Astrocyte (in vitro differentiated cells and primary cell): ENCODE data around the gene SEMA4D. TPM values are rescaled to one million over a fixed set of nuclear protein-coding genes. Genes with fewer than 3 reads are reported as not detected.

ENCODE experiments used
- DNase-seq: peaks from one replicate; pipeline ENCODE4 v3.0.0-alpha.2; 2010; ENCODE audit warnings: low read depth
- FAIRE-seq: peaks from 2 replicates; lab custom pipeline; 2011; peaks lifted over from hg19 to GRCh38; lab: Jason Lieb, UNC
- H2AFZ ChIP-seq: 2 replicates; pipeline ENCODE4 v1.6.0; 2012; ENCODE audit warnings: low read depth, low read length, inconsistent platforms
- H3K27ac ChIP-seq: 2 replicates; pipeline ENCODE4 v1.5.1; 2011; ENCODE audit warnings: low read depth, low read length, inconsistent platforms
- H3K27me3 ChIP-seq: 2 replicates; pipeline ENCODE4 v1.6.0; 2011; ENCODE audit warnings: low read length, inconsistent platforms; ENCODE audit not compliant: insufficient read depth
- H3K36me3 ChIP-seq: 2 replicates; pipeline ENCODE4 v1.5.1; 2011; ENCODE audit warnings: low read length, inconsistent platforms; ENCODE audit not compliant: insufficient read depth
- H3K4me1 ChIP-seq: 2 replicates; pipeline ENCODE4 v1.5.1; 2011; ENCODE audit warnings: low read length, inconsistent platforms; ENCODE audit not compliant: insufficient read depth
- H3K4me2 ChIP-seq: 2 replicates; pipeline ENCODE4 v1.6.0; 2012; ENCODE audit warnings: low read length, inconsistent platforms
- H3K4me3 ChIP-seq: 2 replicates; pipeline ENCODE4 v1.5.1; 2011; ENCODE audit warnings: low read depth, mild to moderate bottlenecking, low read length, inconsistent platforms; ENCODE audit not compliant: insufficient read depth
- H3K79me2 ChIP-seq: 2 replicates; pipeline ENCODE4 v1.6.0; 2012; ENCODE audit warnings: mild to moderate bottlenecking, low read length, inconsistent platforms; ENCODE audit not compliant: insufficient read depth
- H3K9ac ChIP-seq: 2 replicates; pipeline ENCODE4 v1.6.0; 2012; ENCODE audit warnings: mild to moderate bottlenecking, low read length, inconsistent platforms
- H3K9me3 ChIP-seq: 2 replicates; pipeline ENCODE4 v1.5.1; 2012; ENCODE audit warnings: low read depth, mild to moderate bottlenecking, low read length, inconsistent platforms; ENCODE audit not compliant: insufficient read depth
- H4K20me1 ChIP-seq: 2 replicates; pipeline ENCODE4 v1.6.0; 2012; ENCODE audit warnings: low read length, inconsistent platforms; ENCODE audit not compliant: insufficient read depth
- H3K27ac Mint-ChIP-seq: one replicate; pipeline ENCODE4 v1.8.0; 2021; ENCODE audit warnings: mild to moderate bottlenecking, mixed read lengths; ENCODE audit not compliant: unreplicated experiment
- H3K27me3 Mint-ChIP-seq: one replicate; pipeline ENCODE4 v1.8.0; 2021; ENCODE audit warnings: low read depth, mixed read lengths; ENCODE audit not compliant: unreplicated experiment
- H3K36me3 Mint-ChIP-seq: one replicate; pipeline ENCODE4 v1.8.0; 2021; ENCODE audit warnings: low read depth, mixed read lengths; ENCODE audit not compliant: unreplicated experiment
- H3K4me1 Mint-ChIP-seq: one replicate; pipeline ENCODE4 v1.8.0; 2021; ENCODE audit warnings: low read depth, mixed read lengths; ENCODE audit not compliant: unreplicated experiment
- H3K4me3 Mint-ChIP-seq: one replicate; pipeline ENCODE4 v1.8.0; 2021; ENCODE audit warnings: mild to moderate bottlenecking, moderate library complexity, mixed read lengths; ENCODE audit not compliant: unreplicated experiment
- H3K9me3 Mint-ChIP-seq: one replicate; pipeline ENCODE4 v1.8.0; 2021; ENCODE audit warnings: mild to moderate bottlenecking, mixed read lengths; ENCODE audit not compliant: unreplicated experiment
- CTCF ChIP-seq: IDR thresholded peaks from 2 replicates; pipeline ENCODE4 v1.5.1; 2011; ENCODE audit warnings: low read depth, mild to moderate bottlenecking, inconsistent platforms, low read length, moderate library complexity; ENCODE audit not compliant: insufficient read depth
- EZH2 ChIP-seq: IDR thresholded peaks from 2 replicates; pipeline ENCODE4 v1.6.1; 2012; ENCODE audit warnings: mild to moderate bottlenecking, low read length, inconsistent platforms; ENCODE audit not compliant: insufficient read depth
- total RNA-seq: library from RNA; stranded (reverse); gene quantifications from 2 replicates; pipeline ENCODE4 v1.2.1, GENCODE V29; 2021

Gene SEMA4D
- total RNA-seq, 1 donor from 2014 or later, result 6.2 TPM

GRCh38 chr9:89432986-89433530, 64.9 kb downstream of the SEMA4D start:
- Histone ChIP-seq H3K79me2 (no peaks in the 10 kb centered on the region), H3K27me3 (no peaks in the 10 kb centered on the region), H3K4me1 (peaks cover 8% of the 10 kb centered on the region), H3K27ac (no peak overlapping the region), H2AFZ (no peak overlapping the region), H3K36me3 (no peaks in the 10 kb centered on the region), H3K4me2 (no peak overlapping the region), H3K4me3 (no peak overlapping the region), H3K9me3 (no peaks in the 10 kb centered on the region), H4K20me1 (no peaks in the 10 kb centered on the region), H3K9ac (no peak overlapping the region)
- no peaks in the 10 kb centered on the region for H3K36me3 Mint-ChIP-seq
- no peak overlapping the region for H3K27ac Mint-ChIP-seq
- peaks cover 20% of the 10 kb centered on the region for H3K4me1 Mint-ChIP-seq
- TF ChIP-seq EZH2, result no peak
- no peak for TF ChIP-seq CTCF
- no peaks in the 10 kb centered on the region for H3K9me3 Mint-ChIP-seq
- FAIRE-seq (no peak), DNase-seq (no peak)
- H3K27me3 Mint-ChIP-seq, result peaks cover 7% of the 10 kb centered on the region
- H3K4me3 Mint-ChIP-seq, result no peak overlapping the region

- no peaks in the 10 kb centered on the region for H3K79me2 ChIP-seq
- Mint-ChIP-seq H3K36me3 (no peaks in the 10 kb centered on the region), H3K27me3 (peaks cover 2% of the 10 kb centered on the region), H3K9me3 (peaks cover under 1% of the 10 kb centered on the region), H3K4me3 (no peak overlapping the region), H3K4me1 (peaks cover 25% of the 10 kb centered on the region), H3K27ac (no peak overlapping the region)
- no peak for FAIRE-seq
- H3K4me3 ChIP-seq, result no peak overlapping the region
- no peak for TF ChIP-seq CTCF
- no peak for TF ChIP-seq EZH2
- no peak for DNase-seq
- H3K9ac ChIP-seq, result no peak overlapping the region
- H3K36me3 ChIP-seq, result no peaks in the 10 kb centered on the region
- no peaks in the 10 kb centered on the region for H4K20me1 ChIP-seq
- H2AFZ ChIP-seq, result no peak overlapping the region
- no peaks in the 10 kb centered on the region for H3K9me3 ChIP-seq
- no peaks in the 10 kb centered on the region for H3K27me3 ChIP-seq
- H3K4me1 ChIP-seq, result peaks cover 15% of the 10 kb centered on the region
- H3K4me2 ChIP-seq, result no peak overlapping the region
- H3K27ac ChIP-seq, result no peak overlapping the region
Measured at GRCh38 chr9:89431930-89432725, 65.8 kb downstream of the SEMA4D start.

- no peak overlapping the region for H3K9ac ChIP-seq
- no peak for TF ChIP-seq CTCF
- no peak for TF ChIP-seq EZH2
- no peaks in the 10 kb centered on the region for H3K27me3 ChIP-seq
- no peak overlapping the region for H3K4me2 ChIP-seq
- no peaks in the 10 kb centered on the region for H3K9me3 ChIP-seq
- H3K79me2 ChIP-seq, result no peaks in the 10 kb centered on the region
- H4K20me1 ChIP-seq, result no peaks in the 10 kb centered on the region
- Mint-ChIP-seq H3K27ac (no peak overlapping the region), H3K4me3 (no peak overlapping the region), H3K4me1 (peaks cover 36% of the 10 kb centered on the region), H3K9me3 (peaks cover 1% of the 10 kb centered on the region), H3K36me3 (no peaks in the 10 kb centered on the region), H3K27me3 (peaks cover 2% of the 10 kb centered on the region)
- no peak overlapping the region for H3K27ac ChIP-seq
- H3K4me1 ChIP-seq, result peaks cover 15% of the 10 kb centered on the region
- DNase-seq (no peak), FAIRE-seq (no peak)
- H2AFZ ChIP-seq, result no peak overlapping the region
- H3K36me3 ChIP-seq, result no peaks in the 10 kb centered on the region
- no peak overlapping the region for H3K4me3 ChIP-seq
Measured at GRCh38 chr9:89430995-89431394, 66.9 kb downstream of the SEMA4D start.
